A549 (cell line): Measurements from ENCODE around the gene POLD2. TPM values are rescaled to one million over a fixed set of nuclear protein-coding genes. Genes with fewer than 3 reads are reported as not detected.
"Not testable (repeated sequence)": the region's sequence is repeated elsewhere in the genome, so short reads cannot be mapped to it uniquely, and the experiment has no call there.

ENCODE experiments used
- ATAC-seq, 2 experiments: fragments of 200-7000 bp in 1 of 2; fragments of >200 bp in 1 of 2; cut with Nextera tagmentation in 1 of 2; cut with Tn5 transposase in 1 of 2; 3 replicates each; pipeline versions ENCODE4 v1.8.0 to v1.9.1; 2018 to 2020; ENCODE audit warnings: mild to moderate bottlenecking in 1 of 2, moderate library complexity in 1 of 2
- CTCF ChIA-PET: fragments of 300-600 bp; sonication (Branson Sonifier 250); formaldehyde crosslinking; extraction: SDS; loops from one replicate; lab custom pipeline; 2021; ENCODE audit warnings: antibody characterized with exemption, inconsistent platforms; lab: Yijun Ruan, JAX
- POLR2A ChIA-PET: fragments of 350-600 bp; formaldehyde crosslinking; extraction: SDS; loops from one replicate; lab custom pipeline; 2021; ENCODE audit warnings: antibody characterized with exemption, inconsistent platforms; lab: Yijun Ruan, JAX
- DNase-seq, 2 experiments: peaks; one replicate each; pipeline versions ENCODE4 v3.0.0 to v3.0.0-alpha.2; 2011 to 2016; ENCODE audit warnings: low read depth in 1 of 2, low spot score in 1 of 2
- FAIRE-seq: peaks from 2 replicates; lab custom pipeline; 2011; peaks lifted over from hg19 to GRCh38; lab: Jason Lieb, UNC
- H3K27ac ChIP-seq, 2 experiments: fragments of >200 bp; sonication (Bioruptor Twin); formaldehyde crosslinking; 3 replicates each; pipeline ENCODE4 v1.5.1; 2016 to 2017
- H3K4me1 ChIP-seq: fragments of >200 bp; sonication (Bioruptor Twin); formaldehyde crosslinking; 3 replicates; pipeline ENCODE4 v1.6.1; 2016
- H3K4me2 ChIP-seq: fragments of >200 bp; sonication (Bioruptor Twin); formaldehyde crosslinking; 3 replicates; pipeline ENCODE4 v1.6.1; 2016
- H3K4me3 ChIP-seq: fragments of >200 bp; sonication (Bioruptor Twin); formaldehyde crosslinking; 3 replicates; pipeline ENCODE4 v1.5.1; 2016
- H3K9me3 ChIP-seq: fragments of >200 bp; sonication (Bioruptor Twin); formaldehyde crosslinking; 3 replicates; pipeline ENCODE4 v1.6.1; 2016
- CBX8 ChIP-seq: fragments of 200-600 bp; sonication (generic); IDR thresholded peaks from 2 replicates; pipeline ENCODE4 v1.6.1; 2016
- CEBPB ChIP-seq, 2 experiments: fragments of >200 bp in 1 of 2; sonication (Bioruptor Twin) in 1 of 2; formaldehyde crosslinking in 1 of 2; IDR thresholded peaks; 2 replicates each; pipeline ENCODE4 v1.6.1; 2012 to 2016
- CHD4 ChIP-seq: fragments of 200-600 bp; sonication (generic); IDR thresholded peaks from 2 replicates; pipeline ENCODE4 v1.6.1; 2016; ENCODE audit warnings: antibody characterized with exemption, mild to moderate bottlenecking, borderline replicate concordance
- HOXB13 ChIP-seq: fragments of 250-450 bp; sonication (Bioruptor Pico); IDR thresholded peaks from 2 replicates; pipeline ENCODE4 v1.5.0; 2020; ENCODE audit warnings: low read depth, mild to moderate bottlenecking, moderate library complexity
- JUNB ChIP-seq: fragments of >200 bp; sonication (Bioruptor Twin); formaldehyde crosslinking; IDR thresholded peaks from 2 replicates; pipeline ENCODE4 v1.6.1; 2016
- KDM1A ChIP-seq: fragments of 200-600 bp; sonication (generic); IDR thresholded peaks from 2 replicates; pipeline ENCODE4 v1.6.1; 2016; ENCODE audit warnings: low read depth, mild to moderate bottlenecking
- MAFK ChIP-seq: fragments of 450-650 bp; IDR thresholded peaks from 2 replicates; pipeline ENCODE4 v1.6.1; 2014; ENCODE audit not compliant: partially characterized antibody
- POLR2A ChIP-seq: IDR thresholded peaks from 2 replicates; pipeline ENCODE4 v1.6.1; 2012; ENCODE audit warnings: mild to moderate bottlenecking, low read length
- POLR2AphosphoS2 ChIP-seq: conservative IDR thresholded peaks from 2 replicates; pipeline ENCODE4 v1.6.1; 2012; ENCODE audit warnings: low read length, improper control_type of control experiment, inconsistent platforms
- RAD21 ChIP-seq, 2 experiments: fragments of >200 bp in 1 of 2; sonication (Bioruptor Twin) in 1 of 2; formaldehyde crosslinking in 1 of 2; IDR thresholded peaks in 1 of 2; conservative IDR thresholded peaks in 1 of 2; 2 replicates in 1 of 2; 3 replicates in 1 of 2; pipeline ENCODE4 v1.6.1; 2012 to 2018; ENCODE audit warnings: inconsistent platforms in 1 of 2
- RCOR1 ChIP-seq: fragments of 150-350 bp; IDR thresholded peaks from 2 replicates; pipeline ENCODE4 v1.6.1; 2014; ENCODE audit warnings: antibody characterized with exemption, low read length, low read depth
- WGBS: methylation state at CpG from one replicate; pipeline ENCODE4 v1.1.6; 2017; ENCODE audit errors: missing lambda C conversion rate; 5-methylcytosine and 5-hydroxymethylcytosine counted together
- polyA plus RNA-seq, 4 experiments: library from polyadenylated mRNA; depleted of rRNA in 3 of 4; stranded (reverse); fragments of >200 nt; fragmentation: RNase III in 1 of 4; extraction: RNeasy Plus Mini Kit Qiagen cat#74134 plus additional on column Dnase treatment in 1 of 4; gene quantifications; 2 replicates in 3 of 4; 3 replicates in 1 of 4; pipeline ENCODE4 v1.2.3, GENCODE V29; 2011 to 2017
- TF ChIP-seq, protein P1 (sequence below): fragments of 150-350 bp; IDR thresholded peaks from 2 replicates; pipeline ENCODE4 v1.6.1; 2014; ENCODE audit warnings: low read depth, mild to moderate bottlenecking, low read length
- TF ChIP-seq, protein P2 (sequence below): IDR thresholded peaks from 2 replicates; pipeline ENCODE4 v1.6.1; 2012
- TF ChIP-seq, protein P3 (sequence below): fragments of >200 bp; sonication (Bioruptor Twin); formaldehyde crosslinking; IDR thresholded peaks from 2 replicates; pipeline ENCODE4 v1.6.1; 2016
- TF ChIP-seq, protein P4 (sequence below): fragments of 250-450 bp; sonication (Bioruptor Pico); IDR thresholded peaks from 2 replicates; pipeline ENCODE4 v1.5.0; 2020; ENCODE audit warnings: low read depth, mild to moderate bottlenecking, moderate library complexity

Gene POLD2
- polyA plus RNA-seq, 2 of the 4 experiments (the other 2 are of a cell fraction) = 126 to 138 TPM

DNA sequence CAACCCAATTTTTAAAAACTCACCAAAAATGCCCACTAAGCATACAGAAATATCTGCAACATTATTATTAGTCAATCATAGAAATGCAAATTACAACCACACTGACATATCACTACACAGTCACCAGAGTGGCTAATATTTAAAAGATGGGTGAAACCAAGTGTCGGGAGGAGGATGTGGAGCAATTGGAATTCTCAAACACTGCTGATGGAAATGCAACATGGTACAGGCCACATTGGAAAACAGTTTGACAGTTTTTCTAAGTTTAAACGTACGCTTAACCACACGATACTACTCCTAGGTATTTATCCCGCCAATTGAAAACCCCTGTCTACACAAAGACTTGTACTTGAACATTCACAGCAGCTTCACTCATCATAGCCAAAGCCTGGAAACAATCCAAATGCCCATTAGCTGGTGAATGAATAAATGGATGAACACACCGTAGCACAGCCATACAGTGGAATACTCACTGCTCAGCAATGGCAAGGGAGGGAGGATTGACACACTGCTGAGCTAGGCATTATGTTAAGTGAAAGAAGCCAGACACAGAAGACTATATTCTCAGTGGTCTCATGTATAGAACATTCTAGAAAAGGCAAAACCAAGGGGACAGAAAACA, 49.6 kb upstream of the POLD2 start:
- no peaks in the 10 kb centered on the region for H3K9me3 ChIP-seq
- TF ChIP-seq POLR2A (no peak), MAFK (peak; percentile 2)
- TF ChIP-seq, all 56 proteins: peak for 1
- no peak for DNase-seq
- no peak for ATAC-seq
- ChIA-PET POLR2A (no interaction called here), CTCF (interaction anchor here (0.8 kb wide), 2 partner anchors 10 to 29 kb away, joined by 3 read pairs; no protein-coding TSS in a partner anchor)
- H3K27ac ChIP-seq = no peak overlapping the region
- H3K4me3 ChIP-seq = no peak overlapping the region
- H3K4me2 ChIP-seq = no peak overlapping the region
- no peak for FAIRE-seq
- WGBS = 54% methylated on average over 6 of the region's 6 CpGs
- H3K4me1 ChIP-seq = peaks cover 9% of the 10 kb centered on the region; the same call in 2 of the 3 replicates

DNA sequence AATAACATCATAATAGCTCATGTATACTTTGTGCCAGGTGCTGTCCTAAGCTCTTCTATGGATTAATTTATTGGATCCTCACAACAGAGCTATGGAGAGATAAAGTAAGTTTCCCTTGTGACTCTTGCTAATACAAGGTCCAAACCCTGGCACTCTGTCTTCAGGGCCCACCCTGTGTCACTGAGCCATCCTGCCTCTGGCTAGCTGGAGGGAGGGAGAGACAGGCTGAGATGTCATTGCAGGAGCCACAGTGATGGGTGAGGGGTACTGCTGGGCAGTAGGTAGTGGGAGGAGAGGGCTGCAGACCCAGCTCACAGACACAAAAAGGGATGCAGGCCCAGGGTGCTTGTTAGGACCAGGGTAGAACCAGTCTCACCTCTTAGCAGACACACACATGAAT, 49.0 kb upstream of the POLD2 start:
- CTCF ChIA-PET = interaction anchor here (0.7 to 1.5 kb wide), 4 partner anchors 9 to 45 kb away, joined by 3 to 5 read pairs (median 4); no protein-coding TSS in a partner anchor
- POLR2A ChIA-PET = interaction anchor here (0.6 kb wide), 1 partner anchor 206 kb away, joined by 3 read pairs; no protein-coding TSS in a partner anchor
- peaks cover 3% of the 10 kb centered on the region; the same call in 2 of the 3 replicates for H3K4me1 ChIP-seq
- TF ChIP-seq RAD21 (conservative IDR thresholded peaks at IDR 0.05 in 1 of 2, IDR thresholded peaks at IDR 0.05 in 1 of 2) = no peak
- TF ChIP-seq, protein P1, sequence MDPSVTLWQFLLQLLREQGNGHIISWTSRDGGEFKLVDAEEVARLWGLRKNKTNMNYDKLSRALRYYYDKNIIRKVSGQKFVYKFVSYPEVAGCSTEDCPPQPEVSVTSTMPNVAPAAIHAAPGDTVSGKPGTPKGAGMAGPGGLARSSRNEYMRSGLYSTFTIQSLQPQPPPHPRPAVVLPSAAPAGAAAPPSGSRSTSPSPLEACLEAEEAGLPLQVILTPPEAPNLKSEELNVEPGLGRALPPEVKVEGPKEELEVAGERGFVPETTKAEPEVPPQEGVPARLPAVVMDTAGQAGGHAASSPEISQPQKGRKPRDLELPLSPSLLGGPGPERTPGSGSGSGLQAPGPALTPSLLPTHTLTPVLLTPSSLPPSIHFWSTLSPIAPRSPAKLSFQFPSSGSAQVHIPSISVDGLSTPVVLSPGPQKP = no peak
- TF ChIP-seq HOXB13 (CRISPR knock-in tag) = no peak
- TF ChIP-seq, protein P2, sequence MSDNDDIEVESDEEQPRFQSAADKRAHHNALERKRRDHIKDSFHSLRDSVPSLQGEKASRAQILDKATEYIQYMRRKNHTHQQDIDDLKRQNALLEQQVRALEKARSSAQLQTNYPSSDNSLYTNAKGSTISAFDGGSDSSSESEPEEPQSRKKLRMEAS = no peak
- TF ChIP-seq CBX8 = no peak
- TF ChIP-seq, protein P3, sequence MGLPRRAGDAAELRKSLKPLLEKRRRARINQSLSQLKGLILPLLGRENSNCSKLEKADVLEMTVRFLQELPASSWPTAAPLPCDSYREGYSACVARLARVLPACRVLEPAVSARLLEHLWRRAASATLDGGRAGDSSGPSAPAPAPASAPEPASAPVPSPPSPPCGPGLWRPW = no peak
- TF ChIP-seq KDM1A = no peak
- no peak for TF ChIP-seq RCOR1
- TF ChIP-seq, protein P4, sequence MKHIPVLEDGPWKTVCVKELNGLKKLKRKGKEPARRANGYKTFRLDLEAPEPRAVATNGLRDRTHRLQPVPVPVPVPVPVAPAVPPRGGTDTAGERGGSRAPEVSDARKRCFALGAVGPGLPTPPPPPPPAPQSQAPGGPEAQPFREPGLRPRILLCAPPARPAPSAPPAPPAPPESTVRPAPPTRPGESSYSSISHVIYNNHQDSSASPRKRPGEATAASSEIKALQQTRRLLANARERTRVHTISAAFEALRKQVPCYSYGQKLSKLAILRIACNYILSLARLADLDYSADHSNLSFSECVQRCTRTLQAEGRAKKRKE (CRISPR knock-in tag) = no peak
- TF ChIP-seq POLR2AphosphoS2 = no peak
- no peak for TF ChIP-seq CEBPB (IDR thresholded peaks at IDR 0.05)
- no peak for TF ChIP-seq CHD4
- FAIRE-seq (no peak), DNase-seq (no peak), ATAC-seq (no peak)
- H3K4me3 ChIP-seq = no peak overlapping the region
- no peak overlapping the region for H3K4me2 ChIP-seq
- H3K27ac ChIP-seq = no peak overlapping the region
- H3K9me3 ChIP-seq = no peaks in the 10 kb centered on the region

DNA sequence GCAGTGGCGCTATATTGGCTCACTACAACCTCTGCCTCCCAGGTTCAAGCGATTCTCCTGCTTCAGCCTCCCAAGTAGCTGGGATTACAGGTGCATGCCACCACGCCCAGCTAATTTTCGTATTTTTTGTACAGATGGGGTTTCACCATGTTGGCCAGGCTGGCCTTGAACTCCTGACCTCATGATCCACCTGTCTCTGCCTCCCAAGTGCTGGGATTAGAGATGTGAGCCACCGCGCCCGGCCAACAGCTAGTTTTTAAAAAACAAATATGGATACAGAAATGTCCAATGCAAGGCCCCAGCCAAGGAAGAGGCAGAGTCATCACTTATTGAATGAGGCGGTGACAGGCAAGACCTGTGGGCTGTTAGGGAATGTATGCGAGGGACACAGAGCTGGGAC, 48.6 kb upstream of the POLD2 start:
- ChIA-PET CTCF (interaction anchor here (0.7 to 1.5 kb wide), 5 partner anchors 9 to 44 kb away, joined by 3 to 5 read pairs (median 3); no protein-coding TSS in a partner anchor), POLR2A (interaction anchor here (0.6 kb wide), 1 partner anchor 207 kb away, joined by 3 read pairs; no protein-coding TSS in a partner anchor)
- H3K4me1 ChIP-seq, FAIRE-seq, ATAC-seq, H3K4me3 ChIP-seq, DNase-seq, H3K4me2 ChIP-seq, H3K9me3 ChIP-seq, H3K27ac ChIP-seq: not testable (repeated sequence)
- 75% methylated on average over 9 of the region's 9 CpGs for WGBS

DNA sequence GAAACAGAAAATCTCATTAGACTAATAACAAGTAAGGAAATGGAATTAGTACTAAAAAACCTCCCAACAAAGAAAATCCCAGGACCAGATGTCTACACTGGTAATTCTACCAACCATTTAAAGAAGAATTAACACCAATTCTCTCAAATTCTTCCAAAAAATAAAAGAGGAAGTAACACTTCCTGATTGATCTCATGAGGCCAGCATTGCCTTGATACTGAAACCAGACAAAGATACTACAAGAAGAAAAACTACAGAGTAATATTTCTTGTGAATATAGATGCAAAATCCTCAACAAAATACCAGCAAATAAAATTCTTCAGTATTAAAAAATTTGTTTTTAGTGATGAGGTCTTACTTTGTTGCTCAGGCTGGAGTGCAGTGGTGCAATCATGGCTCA, 44.6 kb upstream of the POLD2 start:
- H3K27ac ChIP-seq = no peak overlapping the region
- TF ChIP-seq JUNB (no peak), CEBPB (IDR thresholded peaks at IDR 0.05) (no peak)
- TF ChIP-seq, all 56 proteins: peak for 0
- ATAC-seq = no peak
- CTCF ChIA-PET = interaction anchor here (1.3 kb wide), 1 partner anchor 26 kb away, joined by 3 read pairs; no protein-coding TSS in a partner anchor
- FAIRE-seq = no peak
- H3K4me3 ChIP-seq = no peak overlapping the region
- no peak for DNase-seq
- H3K9me3 ChIP-seq = no peaks in the 10 kb centered on the region
- no peaks in the 10 kb centered on the region for H3K4me1 ChIP-seq
- POLR2A ChIA-PET = no interaction called here
- H3K4me2 ChIP-seq = no peak overlapping the region
